MM.1S (cell line): ENCODE measurements around the gene MARCKS.

Experiments
- DNase-seq: peaks from one replicate; pipeline ENCODE4 v3.0.0-alpha.2; 2015
- H2AFZ ChIP-seq: fragments of 300-600 bp; sonication (generic); 2 replicates; pipeline ENCODE4 v1.6.0; 2016; ENCODE audit warnings: antibody characterized with exemption, low read length
- H3F3A ChIP-seq: fragments of 300-600 bp; sonication (generic); 2 replicates; pipeline ENCODE4 v1.6.1; 2016; ENCODE audit warnings: mild to moderate bottlenecking, antibody characterized with exemption, low read length, moderate library complexity, mixed read lengths; ENCODE audit not compliant: insufficient read depth
- H3K27ac ChIP-seq: fragments of 300-600 bp; sonication (generic); 2 replicates; pipeline ENCODE4 v1.5.1; 2016; ENCODE audit warnings: mild to moderate bottlenecking, low read length
- H3K27me3 ChIP-seq: fragments of 300-600 bp; sonication (generic); replicated peaks from 2 replicates; pipeline ENCODE4 v1.6.0; 2016; ENCODE audit warnings: low read length; ENCODE audit not compliant: insufficient read depth
- H3K36me3 ChIP-seq: fragments of 300-600 bp; sonication (generic); replicated peaks from 2 replicates; pipeline ENCODE4 v1.6.1; 2016; ENCODE audit warnings: mild to moderate bottlenecking, low read length, mixed read lengths; ENCODE audit not compliant: insufficient read depth
- H3K4me1 ChIP-seq: fragments of 300-600 bp; sonication (generic); 2 replicates; pipeline ENCODE4 v1.6.1; 2016; ENCODE audit warnings: low read length, mixed read lengths
- H3K4me2 ChIP-seq: fragments of 300-600 bp; sonication (generic); 2 replicates; pipeline ENCODE4 v1.6.0; 2016; ENCODE audit warnings: low read depth, low read length
- H3K4me3 ChIP-seq: fragments of 300-600 bp; sonication (generic); 2 replicates; pipeline ENCODE4 v1.5.1; 2016; ENCODE audit warnings: low read length, mixed read lengths
- H3K79me2 ChIP-seq: fragments of 300-600 bp; sonication (generic); 2 replicates; pipeline ENCODE4 v1.6.1; 2016; ENCODE audit warnings: mixed run types, low read length, mixed read lengths
- H3K9ac ChIP-seq: fragments of 300-600 bp; sonication (generic); 2 replicates; pipeline ENCODE4 v1.6.1; 2016; ENCODE audit warnings: low read length, mixed read lengths
- H3K9me2 ChIP-seq: fragments of 300-600 bp; sonication (generic); replicated peaks from 2 replicates; pipeline ENCODE4 v1.6.1; 2016; ENCODE audit warnings: mild to moderate bottlenecking, low read length, mixed read lengths; ENCODE audit not compliant: insufficient read depth
- H3K9me3 ChIP-seq: fragments of 300-600 bp; sonication (generic); replicated peaks from 2 replicates; pipeline ENCODE4 v1.6.1; 2016; ENCODE audit warnings: mild to moderate bottlenecking, low read length, mixed read lengths; ENCODE audit not compliant: insufficient read depth
- H4K20me1 ChIP-seq: fragments of 300-600 bp; sonication (generic); 2 replicates; pipeline ENCODE4 v1.6.1; 2016; ENCODE audit warnings: mild to moderate bottlenecking, low read length, moderate library complexity, mixed read lengths; ENCODE audit not compliant: insufficient read depth
- CTCF ChIP-seq: fragments of 300-600 bp; sonication (generic); IDR thresholded peaks from 2 replicates; pipeline ENCODE4 v1.5.1; 2016; ENCODE audit warnings: antibody characterized with exemption, low read length, mixed read lengths
- EZH2 ChIP-seq: fragments of 300-600 bp; sonication (generic); optimal IDR thresholded peaks from 2 replicates; pipeline ENCODE3; 2017; ENCODE audit warnings: low read depth, mild to moderate bottlenecking, antibody characterized with exemption, low read length, mixed read lengths
- EZH2phosphoT487 ChIP-seq: fragments of 300-600 bp; sonication (generic); IDR thresholded peaks from 2 replicates; pipeline ENCODE4 v1.6.1; 2018; ENCODE audit warnings: antibody characterized with exemption, low read length

The MARCKS gene

GRCh38 chr6:113882336-113883022 is 25.3 kb downstream of the MARCKS start:
- Histone ChIP-seq H3K4me1 (no peaks in the 10 kb centered on the region), H3K9me2 (no peaks in the 10 kb centered on the region), H3K9me3 (no peaks in the 10 kb centered on the region), H3K79me2 (no peaks in the 10 kb centered on the region), H3F3A (no peaks in the 10 kb centered on the region), H3K27me3 (no peaks in the 10 kb centered on the region), H3K36me3 (no peaks in the 10 kb centered on the region), H3K4me2 (no peak overlapping the region), H3K9ac (no peak overlapping the region), H4K20me1 (no peaks in the 10 kb centered on the region), H3K27ac (no peak overlapping the region), H3K4me3 (no peak overlapping the region), H2AFZ (no peak overlapping the region)
- DNase-seq: no peak
- no peak for TF ChIP-seq EZH2
- TF ChIP-seq EZH2phosphoT487: no peak
- TF ChIP-seq CTCF: no peak

GRCh38 chr6:113884011-113884410 is 26.9 kb downstream of the MARCKS start:
- TF ChIP-seq EZH2phosphoT487: no peak

GRCh38 chr6:113886512-113886911 is 29.4 kb downstream of the MARCKS start:
- no peaks in the 10 kb centered on the region for H3K36me3 ChIP-seq
- no peaks in the 10 kb centered on the region for H3K9me2 ChIP-seq
- H3K4me2 ChIP-seq: no peak overlapping the region
- H3K27ac ChIP-seq: no peak overlapping the region
- no peaks in the 10 kb centered on the region for H3K4me1 ChIP-seq
- H3K27me3 ChIP-seq: no peaks in the 10 kb centered on the region
- no peak overlapping the region for H3K4me3 ChIP-seq
- no peaks in the 10 kb centered on the region for H4K20me1 ChIP-seq
- DNase-seq: no peak
- no peak for TF ChIP-seq EZH2
- no peak for TF ChIP-seq EZH2phosphoT487
- no peak for TF ChIP-seq CTCF
- H3K79me2 ChIP-seq: no peaks in the 10 kb centered on the region
- no peaks in the 10 kb centered on the region for H3K9me3 ChIP-seq
- H2AFZ ChIP-seq: no peak overlapping the region
- H3F3A ChIP-seq: no peaks in the 10 kb centered on the region
- H3K9ac ChIP-seq: no peak overlapping the region

More at GRCh38 chr6:113884011-113884410, 26.9 kb downstream of the MARCKS start:
- H3K9ac ChIP-seq: no peak overlapping the region
- no peak overlapping the region for H3K4me2 ChIP-seq
- H3K9me3 ChIP-seq: no peaks in the 10 kb centered on the region
- no peaks in the 10 kb centered on the region for H3K4me1 ChIP-seq
- no peaks in the 10 kb centered on the region for H4K20me1 ChIP-seq
- H3K9me2 ChIP-seq: no peaks in the 10 kb centered on the region
- no peaks in the 10 kb centered on the region for H3K27me3 ChIP-seq
- H3K36me3 ChIP-seq: no peaks in the 10 kb centered on the region
- no peaks in the 10 kb centered on the region for H3K79me2 ChIP-seq
- H3K4me3 ChIP-seq: no peak overlapping the region
- no peak overlapping the region for H2AFZ ChIP-seq
- no peak overlapping the region for H3K27ac ChIP-seq
- H3F3A ChIP-seq: no peaks in the 10 kb centered on the region
- DNase-seq: no peak

- Histone ChIP-seq H4K20me1 (no peaks in the 10 kb centered on the region), H3K27ac (no peak overlapping the region), H3K9ac (no peak overlapping the region), H3K79me2 (no peaks in the 10 kb centered on the region), H3K4me1 (no peaks in the 10 kb centered on the region), H2AFZ (no peak overlapping the region), H3K27me3 (no peaks in the 10 kb centered on the region), H3K4me2 (no peak overlapping the region), H3K9me2 (no peaks in the 10 kb centered on the region), H3K36me3 (no peaks in the 10 kb centered on the region), H3F3A (no peaks in the 10 kb centered on the region), H3K9me3 (no peaks in the 10 kb centered on the region), H3K4me3 (no peak overlapping the region)
- DNase-seq: no peak
- no peak for TF ChIP-seq CTCF
- no peak for TF ChIP-seq EZH2phosphoT487
- no peak for TF ChIP-seq EZH2
Measured at GRCh38 chr6:113888493-113888892, 31.3 kb downstream of the MARCKS start.
